GM19455 (cell line): Measurements from ENCODE around the gene CHRNA10.

Source experiments
- ATAC-seq: cut with Tn5 transposase; IDR thresholded peaks from one replicate; pipeline ENCODE4 v1.9.1; 2021; ENCODE audit not compliant: unreplicated experiment

CHRNA10 gene, protein sequence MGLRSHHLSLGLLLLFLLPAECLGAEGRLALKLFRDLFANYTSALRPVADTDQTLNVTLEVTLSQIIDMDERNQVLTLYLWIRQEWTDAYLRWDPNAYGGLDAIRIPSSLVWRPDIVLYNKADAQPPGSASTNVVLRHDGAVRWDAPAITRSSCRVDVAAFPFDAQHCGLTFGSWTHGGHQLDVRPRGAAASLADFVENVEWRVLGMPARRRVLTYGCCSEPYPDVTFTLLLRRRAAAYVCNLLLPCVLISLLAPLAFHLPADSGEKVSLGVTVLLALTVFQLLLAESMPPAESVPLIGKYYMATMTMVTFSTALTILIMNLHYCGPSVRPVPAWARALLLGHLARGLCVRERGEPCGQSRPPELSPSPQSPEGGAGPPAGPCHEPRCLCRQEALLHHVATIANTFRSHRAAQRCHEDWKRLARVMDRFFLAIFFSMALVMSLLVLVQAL

DNA sequence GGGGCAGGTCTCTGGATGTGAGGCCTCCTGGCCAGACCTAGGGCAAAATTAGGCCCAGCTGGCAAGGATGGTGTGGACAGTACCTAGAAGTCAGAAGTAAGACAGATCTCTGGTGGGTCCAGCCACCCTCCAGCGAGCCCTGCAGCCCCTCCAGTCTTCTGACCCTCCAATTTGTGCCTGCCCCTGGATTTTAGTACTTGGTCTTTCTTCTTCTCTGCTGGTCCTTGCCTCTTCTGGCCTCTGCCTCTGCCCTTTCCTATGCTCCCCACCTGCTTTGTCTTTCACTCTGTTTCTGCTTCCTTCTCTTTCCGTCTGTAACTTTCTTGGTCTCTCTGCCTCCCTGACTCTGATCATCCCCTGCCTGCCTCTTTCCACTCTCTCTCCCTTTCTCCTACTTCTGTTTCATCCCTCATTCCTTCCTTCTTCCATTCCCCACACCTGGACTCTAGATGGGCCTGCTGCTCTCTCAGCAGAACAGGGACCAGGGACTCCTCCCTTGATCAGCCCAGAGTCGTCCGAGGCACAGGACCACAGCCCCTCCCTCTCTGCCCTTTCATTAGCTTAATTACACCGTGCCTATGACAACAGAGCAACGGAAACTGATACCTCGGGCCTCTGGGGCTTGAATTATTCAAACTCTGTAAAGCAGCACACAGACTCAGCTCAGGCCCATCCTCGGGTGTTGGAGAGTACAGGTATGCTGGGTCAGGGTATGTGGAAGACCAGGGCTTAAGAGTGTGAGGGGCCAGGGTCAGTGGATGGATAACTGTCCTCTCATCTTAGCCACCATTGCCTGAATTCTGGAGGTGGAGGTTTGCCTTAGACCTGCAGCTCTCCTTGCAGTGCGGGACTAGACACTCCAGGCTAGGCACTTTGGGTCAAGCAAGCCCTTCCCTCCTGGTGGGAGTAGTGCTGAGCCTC lies at the start of gene CHRNA10:
TSS of gene CHRNA10 (minus strand) at position 51 of the 921 bp plus-strand sequence. CDS start 72 bp downstream, outside the sequence.
- ATAC-seq: no peak

DNA sequence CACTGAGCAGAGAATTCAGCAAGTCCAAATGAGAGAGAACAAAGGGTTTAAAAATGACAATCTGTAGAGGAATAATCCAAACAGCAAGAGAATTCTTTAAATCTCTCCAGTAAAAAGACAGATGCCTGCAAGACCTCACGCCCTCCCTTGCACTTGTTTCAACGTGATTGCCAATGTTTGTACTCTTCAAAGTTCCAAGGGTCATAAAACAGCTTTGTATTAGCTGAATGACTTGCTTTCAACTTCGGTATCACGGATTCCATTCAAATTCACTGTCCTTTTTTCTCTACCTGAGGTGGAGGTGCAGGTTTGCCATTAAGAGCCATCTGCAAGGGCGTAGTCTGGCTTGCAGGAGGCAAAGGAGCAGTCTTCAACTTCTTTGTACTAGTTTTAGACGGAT lies 41.1 kb upstream of the CHRNA10 start:
- ATAC-seq: no peak

DNA sequence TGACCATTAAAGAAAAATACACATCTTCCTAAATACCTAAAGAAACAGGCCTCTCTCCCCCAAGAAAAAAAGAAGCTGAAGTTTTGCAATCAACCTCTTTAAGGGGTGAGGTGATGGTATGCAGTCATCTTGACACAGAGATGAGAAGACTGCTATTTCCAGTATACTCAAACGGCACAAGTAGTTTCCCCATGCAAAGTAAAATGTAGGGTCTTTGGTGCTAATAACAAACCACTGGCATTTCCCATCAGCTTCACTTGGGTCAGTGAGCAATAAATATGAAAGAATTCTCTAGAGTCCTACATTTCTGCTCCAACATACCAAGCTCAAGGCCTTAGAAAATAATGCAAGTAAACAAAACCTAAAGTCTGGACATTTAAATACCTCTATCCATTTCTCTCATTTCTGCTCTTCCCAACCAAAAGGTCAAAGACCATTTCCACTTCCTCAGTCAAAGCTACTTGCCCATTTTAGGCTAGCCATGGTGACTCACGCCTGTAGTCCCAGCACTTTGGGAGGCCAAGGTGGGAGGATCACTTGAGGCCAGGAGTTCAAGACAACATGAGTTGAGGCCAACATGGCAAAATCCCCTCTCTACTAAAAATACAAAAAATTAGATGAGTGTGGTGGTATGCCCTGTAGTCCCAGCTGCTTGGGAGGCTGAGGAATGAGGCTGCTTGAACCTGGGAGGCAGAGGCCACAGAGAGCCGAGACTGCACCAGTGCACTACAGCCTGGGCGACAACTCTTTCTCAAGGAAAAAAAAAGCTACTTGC lies 39.5 kb upstream of the CHRNA10 start:
- no peak for ATAC-seq

DNA sequence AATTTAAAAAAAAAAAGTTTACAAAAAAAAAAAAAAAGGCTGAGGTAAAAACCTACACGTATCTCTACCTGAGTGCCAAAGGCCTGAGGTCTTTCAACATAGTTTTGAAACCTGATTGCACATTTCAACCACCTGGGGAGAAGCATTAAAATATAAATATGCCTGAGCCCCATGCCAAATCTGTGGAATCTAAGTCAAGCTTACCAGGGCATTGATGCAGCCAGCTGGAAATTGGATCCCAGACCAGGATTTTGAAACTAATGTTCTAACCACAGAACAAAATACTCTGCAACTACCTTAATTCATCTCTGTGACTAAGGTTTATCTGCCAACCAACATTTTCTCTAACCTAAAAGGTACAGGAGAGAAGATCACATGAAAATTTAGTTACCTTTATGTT lies 38.8 kb upstream of the CHRNA10 start:
- ATAC-seq: no peak

DNA sequence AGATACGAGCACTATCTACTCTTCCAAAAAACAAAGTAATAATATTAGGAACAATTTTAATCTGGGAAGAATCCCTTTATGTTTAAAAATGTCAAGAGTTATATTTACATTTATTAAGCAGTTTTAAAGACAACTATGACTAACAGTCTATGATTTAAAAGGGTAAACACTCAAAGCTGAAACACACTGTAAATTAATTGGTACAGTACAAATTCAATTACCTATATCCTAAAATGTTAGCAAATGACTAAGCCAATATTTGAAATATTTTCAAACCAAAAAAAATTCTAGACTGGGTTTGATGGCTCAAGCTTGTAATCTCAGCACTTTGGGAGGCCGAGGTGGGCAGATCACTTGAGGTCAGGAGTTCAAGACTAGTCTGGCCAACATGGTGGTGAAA lies 36.0 kb upstream of the CHRNA10 start:
- ATAC-seq: no peak

DNA sequence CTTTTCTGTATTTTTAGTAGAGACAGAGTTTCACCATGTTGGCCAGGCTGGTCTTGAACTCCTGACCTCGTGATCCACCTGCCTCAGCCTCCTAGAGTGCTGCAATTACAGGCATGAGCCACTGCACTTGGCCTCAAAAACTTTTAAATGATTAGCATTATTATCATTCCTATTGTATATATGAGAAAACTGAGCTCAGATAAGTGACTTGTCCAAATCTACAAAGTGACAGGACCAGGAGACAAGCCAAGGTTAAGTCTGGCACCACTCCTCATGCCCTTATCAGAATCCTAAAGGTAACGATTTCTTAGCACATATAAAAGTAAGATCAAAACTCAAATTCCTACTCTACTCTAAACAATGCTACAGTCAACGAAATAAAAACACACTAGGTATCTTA lies 32.2 kb upstream of the CHRNA10 start:
- no peak for ATAC-seq

DNA sequence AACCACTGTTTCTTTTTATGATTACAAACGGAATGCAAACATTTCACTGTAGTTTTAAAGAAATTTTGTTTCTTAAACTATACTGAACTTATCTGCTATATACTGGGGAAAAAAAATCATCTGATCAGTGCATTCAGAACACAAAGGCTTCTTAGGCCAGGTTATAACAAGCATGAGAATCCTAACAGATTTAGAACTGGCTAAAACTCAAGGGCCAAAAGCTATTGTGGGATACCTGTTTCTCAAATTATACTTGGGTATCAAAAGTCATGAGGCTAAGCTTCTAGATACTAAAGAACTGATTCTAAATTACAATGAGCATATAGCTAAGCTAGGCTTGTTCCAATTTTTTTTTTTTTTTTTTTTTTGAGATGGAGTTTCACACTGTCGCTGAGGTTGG lies 29.7 kb upstream of the CHRNA10 start:
- no peak for ATAC-seq

DNA sequence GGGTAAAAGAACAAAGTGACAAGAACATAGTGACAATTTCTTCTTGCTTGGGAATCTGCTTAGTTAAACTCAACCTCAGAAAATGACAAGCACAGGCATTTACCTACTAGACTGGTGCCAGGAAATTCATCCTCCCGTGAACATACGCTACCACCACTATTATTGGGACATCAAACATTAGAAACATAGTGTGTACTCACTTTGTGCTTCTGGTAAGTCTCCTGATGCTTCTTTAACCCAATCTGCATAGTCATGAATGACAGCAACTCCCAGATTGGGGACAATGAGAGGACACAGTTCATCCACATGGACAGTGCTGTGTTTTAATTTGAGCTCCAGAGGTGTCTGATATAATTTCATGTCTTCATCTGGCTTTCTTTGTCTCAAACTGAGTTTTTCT lies 29.2 kb upstream of the CHRNA10 start:
- ATAC-seq: no peak

DNA sequence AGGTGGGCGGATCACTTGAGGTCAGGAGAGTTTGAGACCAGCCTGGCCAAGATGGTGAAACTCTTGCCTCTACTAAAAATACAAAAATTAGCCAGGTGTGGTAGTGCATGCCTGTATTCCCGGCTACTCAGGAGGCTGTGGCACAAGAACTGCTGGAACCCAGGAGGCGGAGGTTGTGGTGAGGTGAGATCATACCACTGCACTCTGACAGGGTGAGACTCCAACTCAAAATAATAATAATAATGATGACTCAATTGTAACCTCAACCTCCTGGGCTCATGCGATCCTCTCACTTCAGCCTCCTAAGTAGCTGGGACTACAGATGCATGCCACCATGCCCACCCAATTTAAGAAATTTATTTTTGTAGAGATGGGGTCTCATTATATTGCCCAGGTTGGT lies 15.6 kb upstream of the CHRNA10 start:
- ATAC-seq: no peak

DNA sequence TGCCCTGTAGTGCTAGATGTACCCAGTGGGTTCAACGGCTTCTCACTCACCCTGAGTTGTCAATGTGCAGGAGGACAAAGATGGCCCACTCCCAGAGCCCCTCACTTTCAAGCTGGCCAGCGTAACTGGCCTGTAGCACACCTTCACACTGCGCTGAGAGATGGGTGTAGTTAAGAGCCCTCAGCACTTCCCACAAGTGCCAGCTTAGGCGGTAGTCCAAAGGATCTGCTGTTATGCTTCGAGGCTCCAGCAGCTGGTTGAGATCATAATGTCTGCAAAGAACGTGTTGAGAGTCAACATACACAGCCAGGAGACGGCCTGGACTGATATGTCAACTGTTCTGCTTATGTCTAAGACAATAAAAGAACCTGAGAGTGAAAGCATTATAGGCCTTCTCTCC lies 14.7 kb upstream of the CHRNA10 start:
- no peak for ATAC-seq

DNA sequence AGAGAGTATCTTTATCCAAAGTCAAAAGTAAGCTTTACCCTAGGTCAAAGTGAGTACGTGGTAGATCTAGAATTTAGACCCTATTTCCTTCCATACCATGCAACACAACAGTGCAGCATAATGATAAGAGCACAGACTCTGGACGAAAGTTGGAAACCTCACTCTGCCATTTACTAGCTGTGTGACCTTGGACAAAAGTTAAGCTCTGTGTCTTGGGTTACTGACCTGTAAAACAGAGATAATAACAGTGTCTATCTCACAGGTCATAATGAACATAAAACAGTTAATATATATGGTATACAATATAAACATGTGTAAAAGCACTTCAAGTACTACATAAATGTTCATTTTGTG lies 13.6 kb upstream of the CHRNA10 start:
- ATAC-seq: no peak

DNA sequence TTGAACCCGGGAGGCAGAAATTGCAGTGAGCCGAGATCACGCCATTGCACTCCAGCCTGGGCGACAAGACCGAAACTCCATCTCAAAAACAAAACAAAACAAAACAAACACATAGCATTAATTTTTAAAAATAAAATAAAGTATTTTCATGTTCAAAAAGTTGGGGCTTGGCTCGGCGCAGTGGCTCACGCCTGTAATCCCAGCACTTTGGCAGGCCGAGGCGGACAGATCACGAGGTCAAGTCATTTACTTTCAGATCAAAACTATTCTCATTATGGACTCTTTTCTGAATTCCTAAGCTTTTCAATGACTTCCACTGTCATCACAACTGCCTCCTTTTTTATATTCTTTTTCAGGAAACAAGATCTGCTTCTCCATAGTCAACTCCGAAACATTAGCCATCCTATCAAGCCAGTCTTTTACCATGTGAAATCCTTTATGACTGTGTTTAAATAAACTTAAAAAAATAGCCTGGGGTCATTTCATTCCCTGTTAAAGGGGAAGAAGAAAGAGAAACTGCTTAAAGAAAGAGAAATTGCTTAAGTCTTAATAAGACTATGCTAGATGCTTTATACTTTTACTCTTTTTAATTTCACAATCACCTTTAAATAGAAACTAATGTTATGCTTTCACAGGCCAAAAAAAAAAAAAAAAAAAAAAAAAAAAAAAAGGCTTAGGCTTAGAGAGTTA lies 13.1 kb upstream of the CHRNA10 start:
- no peak for ATAC-seq

DNA sequence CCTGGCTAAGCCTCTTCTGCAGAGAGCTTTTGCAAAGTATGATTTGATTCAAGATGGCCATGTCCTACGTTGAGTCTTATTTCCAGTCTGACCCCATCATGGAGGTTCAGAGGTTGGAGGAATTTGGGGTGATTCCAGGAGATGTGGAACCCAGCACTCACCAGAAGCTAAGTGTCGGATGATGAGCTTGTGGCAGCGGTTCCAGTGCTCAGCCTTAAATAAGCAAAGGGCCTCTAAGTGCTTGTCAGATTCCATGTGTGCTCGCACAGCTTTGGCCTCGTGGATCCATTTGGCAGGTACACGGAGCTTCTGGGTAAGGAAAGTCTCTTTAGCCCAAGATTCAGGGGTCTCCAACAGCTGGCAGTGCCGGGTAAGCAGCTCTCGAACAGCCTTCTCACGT lies 11.9 kb upstream of the CHRNA10 start:
- no peak for ATAC-seq

DNA sequence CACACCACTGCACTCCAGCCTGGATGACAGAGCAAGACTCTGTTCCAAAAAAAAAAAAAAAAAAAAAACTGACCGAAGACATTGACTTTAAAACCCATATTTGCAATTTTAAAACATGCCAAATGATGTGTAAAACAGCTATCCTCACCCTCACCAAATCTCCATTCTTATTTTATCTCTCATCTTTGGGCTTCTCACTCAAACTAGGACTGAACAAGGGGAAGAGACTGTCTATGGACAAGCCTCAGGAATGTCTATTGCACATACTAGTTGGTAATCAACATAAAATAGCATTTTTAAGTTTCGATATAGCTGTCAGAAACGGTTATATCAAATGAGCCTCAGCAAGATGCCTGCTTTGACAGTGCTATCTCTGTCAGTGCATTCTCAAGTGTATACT lies 7.9 kb upstream of the CHRNA10 start:
- no peak for ATAC-seq

DNA sequence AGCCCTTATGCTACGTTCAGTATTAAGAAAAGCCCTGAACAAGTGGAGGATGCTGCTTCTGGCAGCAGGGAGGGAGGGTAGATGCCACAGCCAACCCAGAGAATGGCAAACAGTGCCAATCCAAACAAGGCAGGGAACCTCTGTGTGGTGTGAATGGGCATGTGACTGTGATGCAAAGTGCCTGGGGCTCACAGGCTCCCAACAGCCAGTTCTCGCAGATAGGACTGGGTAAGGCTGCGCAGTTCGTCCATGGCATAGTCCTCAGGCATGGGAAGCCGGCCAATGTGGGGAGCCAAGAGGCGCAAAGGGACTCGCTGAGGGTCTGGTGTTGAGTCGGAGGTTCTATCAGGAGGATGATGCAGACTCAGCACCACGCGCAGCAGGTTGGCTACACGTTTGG lies 4.8 kb upstream of the CHRNA10 start:
- ATAC-seq: no peak

DNA sequence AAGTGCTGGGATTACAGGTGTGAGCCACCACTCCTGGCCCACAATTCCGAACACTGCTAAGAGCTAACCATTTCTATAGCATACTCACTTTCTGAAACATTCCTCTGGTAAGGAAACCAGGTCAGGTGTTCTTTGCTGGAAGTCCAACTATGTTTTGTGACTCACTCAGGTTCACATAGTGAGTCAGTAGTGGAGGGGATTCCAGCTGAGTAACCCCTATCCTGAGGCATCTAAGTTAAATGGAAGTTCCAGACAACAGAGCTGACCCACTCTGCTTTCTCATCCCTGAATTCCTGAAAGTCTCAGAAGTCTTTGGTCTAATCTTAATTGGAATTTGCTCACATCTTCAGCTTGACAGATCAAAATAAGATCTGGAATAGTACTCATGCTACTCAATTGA lies 3.0 kb upstream of the CHRNA10 start:
- no peak for ATAC-seq

DNA sequence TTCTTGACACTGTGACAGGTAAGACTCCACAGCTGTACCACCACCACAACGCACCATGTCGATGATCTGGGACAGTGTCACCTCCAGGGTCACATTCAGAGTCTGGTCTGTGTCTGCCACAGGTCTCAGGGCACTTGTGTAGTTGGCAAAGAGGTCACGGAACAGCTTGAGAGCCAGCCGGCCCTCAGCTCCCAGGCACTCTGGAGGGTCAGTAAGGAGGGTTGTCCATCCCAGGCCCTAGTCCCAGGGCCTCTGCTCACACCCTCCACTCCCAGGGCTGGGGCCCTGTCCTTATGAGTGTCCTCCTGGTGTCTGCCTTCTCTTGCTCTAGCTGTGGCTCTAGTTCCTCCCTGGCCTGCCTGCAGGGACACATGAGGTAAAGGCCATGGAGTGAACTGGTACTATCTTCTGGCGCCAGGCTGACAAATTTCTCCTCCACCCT lies 1.4 kb downstream of the CHRNA10 start:
- no peak for ATAC-seq

DNA sequence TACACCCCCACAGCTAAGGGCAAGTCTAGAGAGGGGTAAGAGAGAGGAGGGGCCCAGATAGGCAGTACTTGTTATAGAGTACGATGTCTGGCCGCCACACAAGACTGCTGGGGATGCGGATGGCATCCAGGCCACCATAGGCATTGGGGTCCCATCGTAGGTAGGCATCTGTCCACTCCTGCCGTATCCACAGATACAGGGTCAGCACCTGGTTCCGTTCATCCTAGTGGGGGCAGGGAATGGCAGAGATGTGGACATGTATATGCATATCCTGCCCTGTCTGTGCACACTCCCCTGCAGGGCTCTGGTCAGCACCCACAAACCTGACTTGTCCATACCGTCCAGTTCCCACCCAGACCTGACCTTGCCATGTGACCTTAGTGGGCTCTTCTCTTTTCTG lies 2.1 kb downstream of the CHRNA10 start:
- ATAC-seq: no peak

DNA sequence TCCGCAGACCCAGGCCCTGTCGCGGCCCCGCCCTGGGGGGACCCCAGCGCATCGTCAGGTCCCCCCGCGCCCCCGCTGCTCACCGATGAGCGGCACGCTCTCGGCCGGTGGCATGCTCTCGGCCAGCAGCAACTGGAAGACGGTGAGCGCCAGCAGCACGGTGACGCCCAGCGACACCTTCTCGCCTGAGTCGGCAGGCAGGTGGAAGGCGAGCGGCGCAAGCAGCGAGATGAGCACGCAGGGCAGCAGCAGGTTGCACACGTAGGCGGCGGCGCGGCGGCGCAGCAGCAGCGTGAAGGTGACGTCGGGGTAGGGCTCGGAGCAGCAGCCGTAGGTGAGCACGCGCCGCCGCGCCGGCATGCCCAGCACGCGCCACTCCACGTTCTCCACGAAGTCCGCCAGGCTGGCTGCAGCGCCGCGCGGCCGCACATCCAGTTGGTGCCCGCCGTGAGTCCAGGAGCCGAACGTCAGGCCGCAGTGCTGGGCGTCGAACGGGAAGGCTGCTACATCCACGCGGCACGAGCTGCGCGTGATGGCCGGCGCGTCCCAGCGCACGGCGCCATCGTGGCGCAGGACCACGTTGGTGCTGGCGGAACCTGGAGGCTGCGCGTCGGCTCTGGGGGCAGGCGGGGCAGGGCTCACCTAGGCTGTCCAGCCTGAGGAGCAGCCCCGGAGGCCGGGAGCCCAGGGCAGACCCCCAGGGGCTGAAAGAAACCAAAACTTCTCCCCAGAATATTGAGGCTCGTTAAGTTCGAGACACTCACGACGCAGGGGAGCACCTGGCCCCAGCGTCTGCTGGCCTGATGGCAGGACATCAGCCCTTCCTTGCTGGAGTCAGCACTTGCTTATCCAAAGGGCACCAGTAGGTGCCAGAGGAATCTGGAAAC lies 3.8 kb downstream of the CHRNA10 start:
- no peak for ATAC-seq

DNA sequence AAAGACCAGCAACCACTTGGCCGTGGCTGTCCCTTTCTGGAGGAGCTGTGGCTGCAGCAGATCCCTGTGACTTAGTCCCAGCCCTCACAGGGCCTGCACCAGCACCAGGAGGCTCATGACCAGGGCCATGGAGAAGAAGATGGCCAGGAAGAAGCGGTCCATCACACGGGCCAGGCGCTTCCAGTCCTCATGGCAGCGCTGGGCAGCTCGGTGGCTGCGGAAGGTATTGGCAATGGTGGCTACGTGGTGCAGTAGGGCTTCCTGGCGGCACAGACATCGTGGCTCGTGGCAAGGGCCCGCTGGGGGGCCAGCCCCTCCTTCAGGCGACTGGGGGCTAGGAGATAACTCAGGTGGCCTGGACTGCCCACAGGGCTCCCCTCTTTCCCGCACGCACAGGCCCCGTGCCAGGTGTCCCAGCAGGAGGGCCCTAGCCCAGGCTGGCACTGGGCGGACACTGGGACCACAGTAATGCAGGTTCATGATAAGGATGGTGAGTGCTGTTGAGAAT lies 5.1 kb downstream of the CHRNA10 start:
- ATAC-seq: no peak
